Measurements from ENCODE around the gene ALDOB. TPM values are rescaled to one million over a fixed set of nuclear protein-coding genes. Genes with fewer than 3 reads are reported as not detected.

Gene ALDOB
- polyA plus RNA-seq, 1 donor from 2014 or later = not detected

DNA sequence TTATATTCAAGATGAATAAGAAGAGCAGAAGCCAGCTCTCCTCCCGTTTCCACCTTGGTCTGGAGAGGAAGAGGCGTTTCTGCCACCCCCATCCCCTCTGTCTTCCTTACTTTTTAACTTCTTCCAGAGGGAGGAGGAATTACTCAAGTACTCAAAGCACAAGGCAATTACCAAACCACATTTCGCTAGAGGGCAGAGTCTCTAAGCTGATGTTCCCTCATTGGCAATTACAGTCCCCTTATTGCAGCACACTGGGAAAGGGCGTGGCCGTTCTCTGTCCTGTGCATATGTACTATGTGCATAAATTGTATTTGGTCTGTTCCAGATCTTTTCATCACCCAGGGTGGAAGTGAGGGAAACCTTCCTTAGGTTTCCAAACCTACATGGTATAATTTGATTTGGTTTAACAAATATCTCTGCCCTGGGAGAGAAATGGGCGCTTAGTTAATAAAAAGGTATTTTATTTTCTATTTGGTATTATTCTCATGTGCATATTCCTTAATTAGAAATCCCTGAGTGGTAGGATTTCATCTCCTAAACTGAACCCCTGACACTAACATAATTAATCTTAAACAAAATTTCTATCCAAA, 29.8 kb upstream of the ALDOB start:
- no peak overlapping the region for H3K4me2 ChIP-seq (ENCODE audit: low read length)
- H4K20me1 ChIP-seq (ENCODE audit: insufficient read depth) = no peaks in the 10 kb centered on the region
- no peak overlapping the region for H3K9ac ChIP-seq (ENCODE audit: low read length)
- no peaks in the 10 kb centered on the region for H3K79me2 ChIP-seq (replicated peaks; ENCODE audit: insufficient read depth, low read length)
- no peaks in the 10 kb centered on the region for H3K9me2 ChIP-seq (ENCODE audit: insufficient read depth, low read length)
- no peak overlapping the region for H2AFZ ChIP-seq (ENCODE audit: low read depth, low read length)
- H3K36me3 ChIP-seq (ENCODE audit: insufficient read depth, low read length) = no peaks in the 10 kb centered on the region
- no peak overlapping the region for H3K4me3 ChIP-seq (ENCODE audit: low read length)
- no peaks in the 10 kb centered on the region for H3F3A ChIP-seq (ENCODE audit: insufficient read depth, low read length, poor library complexity, severe bottlenecking)
- no peak for TF ChIP-seq TAF1 (IDR thresholded peaks at IDR 0.05; ENCODE audit: low read depth)
- TF ChIP-seq RAD21 (conservative IDR thresholded peaks at IDR 0.05) = no peak
- TF ChIP-seq POLR2AphosphoS5 (IDR thresholded peaks at IDR 0.05) = no peak
- TF ChIP-seq EZH2 (IDR thresholded peaks at IDR 0.05; ENCODE audit: borderline replicate concordance, insufficient read depth, low read length, poor library complexity, severe bottlenecking) = no peak
- no peak for TF ChIP-seq SMC3 (conservative IDR thresholded peaks at IDR 0.05; ENCODE audit: poor library complexity)
- no peak for TF ChIP-seq EP300 (conservative IDR thresholded peaks at IDR 0.05; ENCODE audit: poor library complexity, severe bottlenecking)
- TF ChIP-seq, protein P1, sequence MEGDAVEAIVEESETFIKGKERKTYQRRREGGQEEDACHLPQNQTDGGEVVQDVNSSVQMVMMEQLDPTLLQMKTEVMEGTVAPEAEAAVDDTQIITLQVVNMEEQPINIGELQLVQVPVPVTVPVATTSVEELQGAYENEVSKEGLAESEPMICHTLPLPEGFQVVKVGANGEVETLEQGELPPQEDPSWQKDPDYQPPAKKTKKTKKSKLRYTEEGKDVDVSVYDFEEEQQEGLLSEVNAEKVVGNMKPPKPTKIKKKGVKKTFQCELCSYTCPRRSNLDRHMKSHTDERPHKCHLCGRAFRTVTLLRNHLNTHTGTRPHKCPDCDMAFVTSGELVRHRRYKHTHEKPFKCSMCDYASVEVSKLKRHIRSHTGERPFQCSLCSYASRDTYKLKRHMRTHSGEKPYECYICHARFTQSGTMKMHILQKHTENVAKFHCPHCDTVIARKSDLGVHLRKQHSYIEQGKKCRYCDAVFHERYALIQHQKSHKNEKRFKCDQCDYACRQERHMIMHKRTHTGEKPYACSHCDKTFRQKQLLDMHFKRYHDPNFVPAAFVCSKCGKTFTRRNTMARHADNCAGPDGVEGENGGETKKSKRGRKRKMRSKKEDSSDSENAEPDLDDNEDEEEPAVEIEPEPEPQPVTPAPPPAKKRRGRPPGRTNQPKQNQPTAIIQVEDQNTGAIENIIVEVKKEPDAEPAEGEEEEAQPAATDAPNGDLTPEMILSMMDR (IDR thresholded peaks at IDR 0.05; ENCODE audit: poor library complexity, severe bottlenecking) = no peak
- no peaks in the 10 kb centered on the region for H3K9me3 ChIP-seq (ENCODE audit: low read length)
- no peak overlapping the region for H3K27ac ChIP-seq (ENCODE audit: low read length)
- H3K27me3 ChIP-seq (ENCODE audit: insufficient read depth, low read depth, low read length) = no peaks in the 10 kb centered on the region

DNA sequence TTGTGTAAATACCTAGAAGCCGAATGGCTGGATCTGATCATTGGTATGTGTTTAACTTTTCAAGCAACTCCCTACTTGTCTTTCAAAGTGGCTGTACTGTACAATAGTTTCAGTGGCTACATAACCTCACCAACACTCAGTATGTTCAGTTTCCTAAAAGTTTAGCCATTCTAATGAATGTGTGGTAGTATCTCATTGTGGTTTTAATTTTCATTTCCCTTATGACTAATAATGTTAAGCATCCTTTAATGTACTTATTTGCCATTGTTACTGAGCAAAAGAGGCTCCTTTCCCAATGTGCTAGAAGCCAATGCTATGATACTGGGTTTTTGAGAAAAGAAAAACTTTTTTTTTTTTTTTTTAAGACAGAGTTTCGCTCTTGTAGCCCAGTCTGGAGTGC, 27.8 kb upstream of the ALDOB start:
- H3K27me3 ChIP-seq (ENCODE audit: insufficient read depth, low read depth, low read length) = no peaks in the 10 kb centered on the region
- H3K9ac ChIP-seq (ENCODE audit: low read length) = no peak overlapping the region
- H3K4me2 ChIP-seq (ENCODE audit: low read length) = no peak overlapping the region
- no peaks in the 10 kb centered on the region for H3K9me2 ChIP-seq (ENCODE audit: insufficient read depth, low read length)
- no peak overlapping the region for H2AFZ ChIP-seq (ENCODE audit: low read depth, low read length)
- H3K9me3 ChIP-seq (ENCODE audit: low read length) = no peaks in the 10 kb centered on the region
- H3K36me3 ChIP-seq (ENCODE audit: insufficient read depth, low read length) = no peaks in the 10 kb centered on the region
- H3F3A ChIP-seq (ENCODE audit: insufficient read depth, low read length, poor library complexity, severe bottlenecking) = no peaks in the 10 kb centered on the region
- TF ChIP-seq, protein P1 (IDR thresholded peaks at IDR 0.05; ENCODE audit: poor library complexity, severe bottlenecking) = no peak
- TF ChIP-seq RAD21 (conservative IDR thresholded peaks at IDR 0.05) (no peak), MXI1 (conservative IDR thresholded peaks at IDR 0.05; ENCODE audit: poor library complexity, severe bottlenecking) (no peak), REST (IDR thresholded peaks at IDR 0.05; ENCODE audit: borderline replicate concordance) (no peak), TAF1 (IDR thresholded peaks at IDR 0.05; ENCODE audit: low read depth) (no peak), SMC3 (conservative IDR thresholded peaks at IDR 0.05; ENCODE audit: poor library complexity) (no peak), POLR2AphosphoS5 (IDR thresholded peaks at IDR 0.05) (no peak), EP300 (conservative IDR thresholded peaks at IDR 0.05; ENCODE audit: poor library complexity, severe bottlenecking) (no peak), EZH2 (IDR thresholded peaks at IDR 0.05; ENCODE audit: borderline replicate concordance, insufficient read depth, low read length, poor library complexity, severe bottlenecking) (no peak)
- H3K4me3 ChIP-seq (ENCODE audit: low read length) = no peak overlapping the region
- no peak overlapping the region for H3K27ac ChIP-seq (ENCODE audit: low read length)
- no peaks in the 10 kb centered on the region for H4K20me1 ChIP-seq (ENCODE audit: insufficient read depth)
- no peaks in the 10 kb centered on the region for H3K79me2 ChIP-seq (replicated peaks; ENCODE audit: insufficient read depth, low read length)

All from neural cell (in vitro differentiated cells).